GM23338 (cell line): ENCODE results near the gene PPP1R15B. TPM values are rescaled to one million over a fixed set of nuclear protein-coding genes. Genes with fewer than 3 reads are reported as not detected.

ENCODE experiments used
- ATAC-seq: fragments of 200-7000 bp; cut with Tn5 transposase; 3 replicates; pipeline ENCODE4 v1.9.1; 2020
- DNase-seq: peaks from one replicate; pipeline ENCODE4 v3.0.0-alpha.2; 2015; ENCODE audit warnings: low spot score
- H2AFZ ChIP-seq: fragments of 200-600 bp; sonication (generic); 2 replicates; pipeline ENCODE4 v1.8.0; 2016; ENCODE audit warnings: antibody characterized with exemption, mild to moderate bottlenecking, moderate library complexity
- H3F3A ChIP-seq: fragments of 200-600 bp; sonication (generic); replicated peaks from 2 replicates; pipeline ENCODE4 v1.8.0; 2017; ENCODE audit warnings: antibody characterized with exemption, mixed run types, low read depth
- H3K27ac ChIP-seq: fragments of 200-600 bp; sonication (generic); 2 replicates; pipeline ENCODE4 v1.6.1; 2016; ENCODE audit warnings: low read depth
- H3K27me3 ChIP-seq: fragments of 200-600 bp; sonication (generic); 2 replicates; pipeline ENCODE4 v1.8.0; 2016; ENCODE audit warnings: mild to moderate bottlenecking, mixed run types, moderate library complexity; ENCODE audit not compliant: insufficient read depth
- H3K36me3 ChIP-seq: fragments of 200-600 bp; sonication (generic); 2 replicates; pipeline ENCODE4 v1.8.0; 2016; ENCODE audit warnings: mild to moderate bottlenecking; ENCODE audit not compliant: insufficient read depth
- H3K4me1 ChIP-seq: fragments of 200-600 bp; sonication (generic); 2 replicates; pipeline ENCODE4 v1.8.0; 2016; ENCODE audit warnings: mild to moderate bottlenecking, moderate library complexity; ENCODE audit not compliant: insufficient read depth
- H3K4me2 ChIP-seq: fragments of 200-600 bp; sonication (generic); 2 replicates; pipeline ENCODE4 v1.7.1; 2017; ENCODE audit warnings: mixed run types
- H3K4me3 ChIP-seq: fragments of 200-600 bp; sonication (generic); 2 replicates; pipeline ENCODE4 v1.6.1; 2016; ENCODE audit warnings: mixed run types
- H3K79me2 ChIP-seq: fragments of 200-600 bp; sonication (generic); replicated peaks from 2 replicates; pipeline ENCODE4 v1.8.0; 2017; ENCODE audit warnings: mild to moderate bottlenecking; ENCODE audit not compliant: insufficient read depth
- H3K9me2 ChIP-seq: fragments of 200-600 bp; sonication (generic); 2 replicates; pipeline ENCODE4 v1.8.0; 2017; ENCODE audit not compliant: insufficient read depth
- H4K20me1 ChIP-seq: fragments of 200-600 bp; sonication (generic); replicated peaks from 2 replicates; pipeline ENCODE4 v1.8.0; 2017; ENCODE audit warnings: mild to moderate bottlenecking; ENCODE audit not compliant: insufficient read depth
- H3K27ac Mint-ChIP-seq: 2 replicates; pipeline ENCODE4 v1.8.0; 2020; ENCODE audit warnings: inconsistent platforms, mild to moderate bottlenecking, moderate library complexity, mixed read lengths
- H3K27me3 Mint-ChIP-seq: 3 replicates; pipeline ENCODE4 v1.8.0; 2022; ENCODE audit warnings: low read depth, mild to moderate bottlenecking, moderate library complexity, mixed read lengths, inconsistent platforms; ENCODE audit not compliant: insufficient read depth, poor library complexity
- H3K36me3 Mint-ChIP-seq: 3 replicates; pipeline ENCODE4 v1.8.0; 2021; ENCODE audit warnings: low read depth, mild to moderate bottlenecking, inconsistent platforms, moderate library complexity, mixed read lengths
- H3K4me1 Mint-ChIP-seq: 3 replicates; pipeline ENCODE4 v1.8.0; 2020; ENCODE audit warnings: mild to moderate bottlenecking, inconsistent platforms, mixed read lengths
- H3K4me3 Mint-ChIP-seq: 3 replicates; pipeline ENCODE4 v1.8.0; 2021; ENCODE audit warnings: moderate library complexity, mild to moderate bottlenecking, inconsistent platforms, mixed read lengths
- H3K9me3 Mint-ChIP-seq: 3 replicates; pipeline ENCODE4 v1.8.0; 2020; ENCODE audit warnings: moderate library complexity, mild to moderate bottlenecking, inconsistent platforms, mixed read lengths
- CREB1 ChIP-seq: fragments of 250-450 bp; sonication (Bioruptor Pico); IDR thresholded peaks from 2 replicates; pipeline ENCODE4 v1.5.0; 2020; ENCODE audit warnings: low read depth, mild to moderate bottlenecking, moderate library complexity
- ETS1 ChIP-seq: IDR thresholded peaks from 2 replicates; pipeline ENCODE4 v1.6.1; 2016; ENCODE audit warnings: antibody characterized with exemption
- EZH2phosphoT487 ChIP-seq: fragments of 200-600 bp; sonication (generic); IDR thresholded peaks from one replicate; pipeline ENCODE4 v1.8.1; 2018; ENCODE audit warnings: antibody characterized with exemption; ENCODE audit not compliant: unreplicated experiment
- JUNB ChIP-seq: IDR thresholded peaks from one replicate; pipeline ENCODE4 v1.6.1; 2016; ENCODE audit warnings: antibody characterized with exemption; ENCODE audit not compliant: unreplicated experiment
- NANOG ChIP-seq: IDR thresholded peaks from 2 replicates; pipeline ENCODE4 v1.6.1; 2016; ENCODE audit warnings: antibody characterized with exemption, borderline replicate concordance
- POLR2AphosphoS5 ChIP-seq: IDR thresholded peaks from 2 replicates; pipeline ENCODE4 v1.6.1; 2016; ENCODE audit warnings: antibody characterized with exemption, low read depth
- REST ChIP-seq: IDR thresholded peaks from one replicate; pipeline ENCODE4 v1.6.1; 2018; ENCODE audit warnings: antibody characterized with exemption; ENCODE audit not compliant: unreplicated experiment
- STAT1 ChIP-seq: IDR thresholded peaks from one replicate; pipeline ENCODE4 v1.6.1; 2016; ENCODE audit warnings: antibody characterized with exemption; ENCODE audit not compliant: unreplicated experiment
- ZNF114 ChIP-seq: fragments of 250-450 bp; sonication (Bioruptor Pico); IDR thresholded peaks from 2 replicates; pipeline ENCODE4 v1.5.0; 2020; ENCODE audit warnings: mild to moderate bottlenecking, moderate library complexity
- ZNF331 ChIP-seq: fragments of 250-450 bp; sonication (Bioruptor Pico); IDR thresholded peaks from 2 replicates; pipeline ENCODE4 v1.5.0; 2020; ENCODE audit warnings: low read depth, mild to moderate bottlenecking, moderate library complexity
- ZNF462 ChIP-seq: fragments of 250-450 bp; sonication (Bioruptor Pico); IDR thresholded peaks from 2 replicates; pipeline ENCODE4 v1.5.0; 2020; ENCODE audit warnings: mild to moderate bottlenecking, moderate library complexity
- polyA plus RNA-seq: library from polyadenylated mRNA; unstranded; fragments of >200 nt; fragmentation: Nextera tagmentation; extraction: Ambion mirVana; gene quantifications from 2 replicates; pipeline ENCODE4 v1.2.1, GENCODE V29; 2016
- total RNA-seq: library from RNA; depleted of rRNA; stranded (reverse); fragments of >200 nt; shearing (Covaris generic); gene quantifications from 2 replicates; pipeline ENCODE4 v1.2.3, GENCODE V29; 2014

PPP1R15B gene
- total and polyA plus RNA-seq, 2 experiments from 2014 or later = 17.3 to 64.3 TPM

- no peak for TF ChIP-seq ZNF462 (CRISPR knock-in tag)
These were observed 3.7 kb upstream of the PPP1R15B start (continued) for GRCh38 chr1:204415351-204415750.

- H3K36me3 ChIP-seq = no peaks in the 10 kb centered on the region
- no peak overlapping the region for H3K4me3 ChIP-seq
- H4K20me1 ChIP-seq = peaks cover 20% of the 10 kb centered on the region
- no peak for DNase-seq
- H3K27ac Mint-ChIP-seq = no peak overlapping the region
- H3K79me2 ChIP-seq = peaks cover 26% of the 10 kb centered on the region
- no peak overlapping the region for H3K4me2 ChIP-seq
- H3K4me3 Mint-ChIP-seq = no peak overlapping the region
- H3K4me1 Mint-ChIP-seq = peaks cover 12% of the 10 kb centered on the region
- no peak overlapping the region for H2AFZ ChIP-seq
- H3K9me3 Mint-ChIP-seq = no peaks in the 10 kb centered on the region
- H3K27me3 ChIP-seq = no peaks in the 10 kb centered on the region
- H3K9me2 ChIP-seq = no peaks in the 10 kb centered on the region
- no peak for ATAC-seq
- peaks cover 17% of the 10 kb centered on the region; the same call in 1 of the 2 replicates for H3F3A ChIP-seq
- peaks cover 18% of the 10 kb centered on the region for H3K27me3 Mint-ChIP-seq
- H3K4me1 ChIP-seq = no peaks in the 10 kb centered on the region
- no peak overlapping the region for H3K27ac ChIP-seq
- H3K36me3 Mint-ChIP-seq = peaks cover 22% of the 10 kb centered on the region
- TF ChIP-seq NANOG (no peak), ZNF114 (CRISPR knock-in tag) (no peak), POLR2AphosphoS5 (no peak), ETS1 (no peak), JUNB (no peak), EZH2phosphoT487 (no peak), ZNF331 (CRISPR knock-in tag) (no peak), REST (no peak), STAT1 (no peak), CREB1 (no peak)
These were observed 2.4 kb upstream of the PPP1R15B start for GRCh38 chr1:204414016-204414415.
